HepG2 (cell line): ENCODE measurements around the gene ESPN. TPM values are rescaled to one million over a fixed set of nuclear protein-coding genes. Genes with fewer than 3 reads are reported as not detected.

Experiments used
- ATAC-seq: fragments of 200-7000 bp; cut with Tn5 transposase; 3 replicates; pipeline ENCODE4 v1.9.1; 2020; ENCODE audit warnings: mild to moderate bottlenecking, moderate library complexity
- BruUV-seq: library from RNA; stranded (reverse); fragments of 400-500 nt; replicated peaks from 2 replicates; lab custom pipeline; 2021; lab: Mats Ljungman, UMichigan
- CTCF ChIA-PET: fragments of 300-600 bp; formaldehyde crosslinking; extraction: SDS; loops from one replicate; lab custom pipeline; 2021; ENCODE audit warnings: low total read pairs, inconsistent platforms, low intra/inter-chr PET ratio; lab: Yijun Ruan, JAX
- POLR2A ChIA-PET: fragments of 350-600 bp; sonication (Branson Sonifier 250); formaldehyde crosslinking; loops from one replicate; lab custom pipeline; 2020; ENCODE audit warnings: antibody characterized with exemption, inconsistent platforms; lab: Yijun Ruan, JAX
- DNase-seq: peaks from one replicate; pipeline ENCODE4 v3.0.0-alpha.2; 2015; ENCODE audit warnings: low spot score
- FAIRE-seq: peaks from 3 replicates; lab custom pipeline; 2011; peaks lifted over from hg19 to GRCh38; lab: Jason Lieb, UNC
- H2AFZ ChIP-seq: one replicate; pipeline ENCODE4 v1.6.1; 2011; ENCODE audit warnings: low read length, inconsistent platforms
- H3K27ac ChIP-seq: fragments of 300-600 bp; 3 replicates; pipeline ENCODE4 v1.8.0; 2011; ENCODE audit warnings: mixed run types, mild to moderate bottlenecking, mixed read lengths, low read length, inconsistent platforms; ENCODE audit not compliant: insufficient read depth; ENCODE audit errors: extremely low read length
- H3K27me3 ChIP-seq, 2 experiments: fragments of 200-600 bp in 1 of 2; 2 replicates in 1 of 2; 3 replicates in 1 of 2; pipeline versions ENCODE4 v1.6.0 to v1.8.0; 2011; ENCODE audit warnings: low read length in 2 of 2, mild to moderate bottlenecking in 2 of 2, moderate library complexity in 2 of 2, inconsistent platforms in 1 of 2; ENCODE audit not compliant: insufficient read depth in 2 of 2, control insufficient read depth in 1 of 2
- H3K36me3 ChIP-seq, 2 experiments: fragments of 200-600 bp in 1 of 2; replicated peaks in 1 of 2; 2 replicates in 1 of 2; 3 replicates in 1 of 2; pipeline versions ENCODE4 v1.5.1 to v1.8.0; 2011; ENCODE audit warnings: low read length in 2 of 2, inconsistent platforms in 1 of 2; ENCODE audit not compliant: insufficient read depth in 2 of 2, control insufficient read depth in 1 of 2
- H3K4me1 ChIP-seq: 2 replicates; pipeline ENCODE4 v1.5.1; 2012; ENCODE audit warnings: low read length, inconsistent platforms; ENCODE audit not compliant: insufficient read depth
- H3K4me2 ChIP-seq: 2 replicates; pipeline ENCODE4 v1.6.0; 2011; ENCODE audit warnings: low read depth, low read length, inconsistent platforms
- H3K4me3 ChIP-seq, 3 experiments: fragments of 200-600 bp in 1 of 3; sonication (generic), shearing (Covaris generic) in 1 of 3; replicated peaks in 1 of 3; 2 replicates each; pipeline ENCODE4 v1.5.1; 2011 to 2016; ENCODE audit warnings: low read length in 3 of 3, inconsistent platforms in 2 of 3, low read depth in 2 of 3, mild to moderate bottlenecking in 2 of 3, control low read depth in 1 of 3, mixed read lengths in 1 of 3; ENCODE audit not compliant: insufficient read depth in 1 of 3
- H3K79me2 ChIP-seq: one replicate; pipeline ENCODE4 v1.6.1; 2011; ENCODE audit warnings: low read length, inconsistent platforms; ENCODE audit not compliant: insufficient read depth
- H3K9ac ChIP-seq: 2 replicates; pipeline ENCODE4 v1.6.0; 2011; ENCODE audit warnings: mild to moderate bottlenecking, low read depth, low read length, inconsistent platforms; ENCODE audit not compliant: insufficient read depth
- H3K9me3 ChIP-seq: 2 replicates; pipeline ENCODE4 v1.5.1; 2012; ENCODE audit warnings: mild to moderate bottlenecking, low read length
- H4K20me1 ChIP-seq: 2 replicates; pipeline ENCODE4 v1.6.0; 2011; ENCODE audit warnings: inconsistent platforms, mild to moderate bottlenecking, low read length, moderate library complexity; ENCODE audit not compliant: insufficient read depth
- POLR2AphosphoS5 ChIP-seq: IDR thresholded peaks from 2 replicates; pipeline ENCODE4 v1.6.1; 2012; ENCODE audit warnings: low read depth, low read length
- RARG ChIP-seq: sonication (generic); formaldehyde crosslinking; IDR thresholded peaks from 2 replicates; pipeline ENCODE4 v1.4.0; 2020; ENCODE audit warnings: low read depth, mild to moderate bottlenecking, missing genetic modification reagents
- SETDB1 ChIP-seq: sonication (generic); formaldehyde crosslinking; IDR thresholded peaks from 2 replicates; pipeline ENCODE4 v1.5.1; 2020; ENCODE audit warnings: missing genetic modification reagents, mild to moderate bottlenecking, borderline replicate concordance
- SMAD1 ChIP-seq: sonication (generic); formaldehyde crosslinking; IDR thresholded peaks from 2 replicates; pipeline ENCODE4 v1.4.0; 2020; ENCODE audit warnings: missing genetic modification reagents, low read depth, mild to moderate bottlenecking, borderline replicate concordance
- YEATS2 ChIP-seq: sonication (generic); formaldehyde crosslinking; IDR thresholded peaks from 2 replicates; pipeline ENCODE4 v1.4.0; 2020; ENCODE audit warnings: missing genetic modification reagents, borderline replicate concordance
- ZFP36L2 ChIP-seq: sonication (generic); formaldehyde crosslinking; IDR thresholded peaks from 2 replicates; pipeline ENCODE4 v1.4.0; 2020; ENCODE audit warnings: missing genetic modification reagents
- ZFP62 ChIP-seq: sonication (generic); formaldehyde crosslinking; IDR thresholded peaks from 2 replicates; pipeline ENCODE4 v1.4.0; 2020; ENCODE audit warnings: missing genetic modification reagents
- ZNF205 ChIP-seq: IDR thresholded peaks from 2 replicates; pipeline ENCODE4 v1.6.1; 2018; ENCODE audit warnings: missing biosample characterization, missing genetic modification reagents
- ZNF232 ChIP-seq: sonication (generic); formaldehyde crosslinking; IDR thresholded peaks from 2 replicates; pipeline ENCODE4 v1.4.0; 2020; ENCODE audit warnings: missing genetic modification reagents, borderline replicate concordance
- ZNF556 ChIP-seq: sonication (generic); formaldehyde crosslinking; IDR thresholded peaks from 2 replicates; pipeline ENCODE4 v1.4.0; 2020; ENCODE audit warnings: mild to moderate bottlenecking, missing genetic modification reagents, borderline replicate concordance
- WGBS: methylation state at CpG from one replicate; pipeline ENCODE4 v1.1.6; 2017; ENCODE audit warnings: low lambda C conversion rate; 5-methylcytosine and 5-hydroxymethylcytosine counted together
- in situ Hi-C: cut with HindIII; loops from 2 replicates; pipeline ENCODE4 v1.10.0; 2017; ENCODE audit warnings: low pct_unique_long_range_greater_than_20kb; ENCODE audit not compliant: extremely low pct_ligation_motif_present
- intact Hi-C: fragments of 100-400 bp; cut with micrococcal nuclease; formaldehyde crosslinking; loops from one replicate; pipeline ENCODE4 v1.10.0; 2022; ENCODE audit not compliant: unreplicated experiment
- polyA plus RNA-seq, 8 experiments: library from polyadenylated mRNA; depleted of rRNA in 3 of 8; stranded (reverse) in 7 of 8; unstranded in 1 of 8; fragments of >200 nt; fragmentation: Illumina TruSeq in 4 of 8; extraction: Trizol in 4 of 8; gene quantifications; 2 replicates each; pipeline versions ENCODE4 v1.2.1 to v1.2.3, GENCODE V29; 2011 to 2016; ENCODE audit warnings: low read depth in 4 of 8, missing spikeins in 1 of 8, mixed read lengths in 1 of 8; ENCODE audit not compliant: insufficient read depth in 1 of 8
- total RNA-seq, 5 experiments: library from RNA; depleted of rRNA; stranded (reverse); fragments of >200 nt; fragmentation: Illumina TruSeq; extraction: Trizol; gene quantifications; 2 replicates each; pipeline ENCODE4 v1.2.3, GENCODE V29; 2016; ENCODE audit warnings: low read depth in 1 of 5
- TF ChIP-seq, protein P1 (sequence below): sonication (generic); formaldehyde crosslinking; IDR thresholded peaks from 2 replicates; pipeline ENCODE4 v1.4.0; 2020; ENCODE audit warnings: missing genetic modification reagents
- TF ChIP-seq, protein P2 (sequence below): sonication (generic); formaldehyde crosslinking; IDR thresholded peaks from 2 replicates; pipeline ENCODE4 v1.4.0; 2020; ENCODE audit warnings: mild to moderate bottlenecking, missing genetic modification reagents
- TF ChIP-seq, protein P3 (sequence below): sonication (generic); formaldehyde crosslinking; IDR thresholded peaks from 2 replicates; pipeline ENCODE4 v1.5.1; 2020; ENCODE audit warnings: missing genetic modification reagents, mild to moderate bottlenecking, borderline replicate concordance
- TF ChIP-seq, protein P4 (sequence below): IDR thresholded peaks from 2 replicates; pipeline ENCODE4 v1.6.1; 2016; ENCODE audit warnings: missing biosample characterization, missing genetic modification reagents, low read depth

Gene ESPN
- total and polyA plus RNA-seq, 2 of the 13 experiments (the other 11 are each of a cell fraction or from before 2014, with no cell fraction given): 48.6 to 54.2 TPM

DNA sequence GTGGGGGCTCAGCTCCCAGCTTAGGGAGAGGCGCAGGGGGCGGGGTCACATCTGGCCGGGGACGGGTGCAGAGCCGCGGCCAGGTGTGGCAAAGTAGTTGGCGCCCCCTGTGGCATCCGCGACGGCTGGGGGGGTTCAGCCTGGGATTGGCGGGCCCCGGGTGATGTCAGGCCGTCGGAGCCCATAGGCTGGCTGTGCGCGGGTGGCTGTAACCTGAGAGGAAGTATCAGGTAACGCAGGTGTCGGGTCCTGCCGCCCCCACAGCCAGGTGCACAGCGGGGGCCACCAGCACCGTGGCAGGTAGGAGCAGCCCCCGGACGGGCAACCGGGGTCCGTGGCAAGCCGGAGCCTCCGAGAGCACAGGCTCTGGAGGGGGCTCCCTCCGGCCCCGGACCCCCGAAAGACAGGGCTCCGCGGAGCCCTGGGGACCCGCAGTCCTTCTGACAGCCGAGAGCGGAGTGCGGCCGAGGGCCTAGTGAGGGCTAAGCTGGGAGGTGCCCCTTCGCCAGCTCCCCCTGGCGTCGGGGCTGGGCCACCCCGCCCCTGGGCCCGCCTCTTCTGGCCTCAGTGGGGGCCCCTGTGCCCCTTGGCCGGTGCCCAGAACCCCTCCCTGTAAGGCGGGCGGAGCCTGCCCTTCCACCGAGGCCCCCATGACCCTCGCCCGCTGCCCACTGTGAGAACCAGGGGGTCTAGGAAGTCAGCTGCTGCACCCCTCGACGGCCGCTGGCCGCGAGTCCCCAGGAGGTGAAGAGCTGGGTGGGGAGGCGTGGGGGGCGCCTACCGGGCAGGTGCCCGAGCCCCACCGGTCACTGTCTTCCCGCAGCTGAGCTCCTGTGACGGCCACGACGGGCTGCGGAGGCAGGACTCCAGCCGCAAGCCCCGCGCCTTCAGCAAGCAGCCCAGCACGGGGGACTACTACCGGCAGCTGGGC is 23.5 kb downstream of the ESPN start:
- Histone ChIP-seq H3K4me1 (peaks cover 60% of the 10 kb centered on the region), H3K9me3 (no peaks in the 10 kb centered on the region), H3K27me3 (peaks cover 0 to 1% of the 10 kb centered on the region in 2 experiments; a peak in 2 of 5 replicates), H4K20me1 (0 out of 2 replicates have a peak, but pooled peaks cover 8% of the 10 kb centered on the region), H3K36me3 (peaks cover 3 to 5% of the 10 kb centered on the region in 2 experiments; a peak in 3 of 5 replicates), H3K4me2 (peak overlapping the region; percentile 99), H3K79me2 (peaks cover 27% of the 10 kb centered on the region), H3K9ac (peak overlapping the region; percentile 85), H3K27ac (peak overlapping the region; percentile 91), H3K4me3 (peak overlapping the region; percentile 63 to 78 (median 77)), H2AFZ (no peak overlapping the region)
- in situ Hi-C loops: no loop called here
- BruUV-seq: TSS peak; percentile 23
- intact Hi-C loops: loop anchor here (2.0 to 10.0 kb wide), 2 partner anchors 17 to 653 kb away; no protein-coding TSS in a partner anchor
- ChIA-PET POLR2A (interaction anchor here (1.0 to 2.5 kb wide), 7 partner anchors 10 to 337 kb away, joined by 3 to 8 read pairs (median 4); no protein-coding TSS in a partner anchor), CTCF (no interaction called here)
- DNase-seq (peak; percentile 81), FAIRE-seq (no peak), ATAC-seq (peak; percentile 39)
- WGBS: 2% methylated on average over 9 of the region's 68 CpGs
- TF ChIP-seq YEATS2 (CRISPR knock-in tag) (no peak), ZFP36L2 (CRISPR knock-in tag) (no peak), POLR2AphosphoS5 (peak; percentile 63), ZNF232 (CRISPR knock-in tag) (peak; percentile 19; the same call in 1 of the 2 replicates), RARG (CRISPR knock-in tag) (no peak), ZFP62 (CRISPR knock-in tag) (no peak), ZNF556 (CRISPR knock-in tag) (0 out of 2 replicates have a peak, but pooled peaks have one; percentile 76), ZNF205 (CRISPR knock-in tag) (peak; percentile 97), SETDB1 (CRISPR knock-in tag) (no peak), SMAD1 (0 out of 2 replicates have a peak, but pooled peaks have one; percentile 35)
- TF ChIP-seq, protein P1, sequence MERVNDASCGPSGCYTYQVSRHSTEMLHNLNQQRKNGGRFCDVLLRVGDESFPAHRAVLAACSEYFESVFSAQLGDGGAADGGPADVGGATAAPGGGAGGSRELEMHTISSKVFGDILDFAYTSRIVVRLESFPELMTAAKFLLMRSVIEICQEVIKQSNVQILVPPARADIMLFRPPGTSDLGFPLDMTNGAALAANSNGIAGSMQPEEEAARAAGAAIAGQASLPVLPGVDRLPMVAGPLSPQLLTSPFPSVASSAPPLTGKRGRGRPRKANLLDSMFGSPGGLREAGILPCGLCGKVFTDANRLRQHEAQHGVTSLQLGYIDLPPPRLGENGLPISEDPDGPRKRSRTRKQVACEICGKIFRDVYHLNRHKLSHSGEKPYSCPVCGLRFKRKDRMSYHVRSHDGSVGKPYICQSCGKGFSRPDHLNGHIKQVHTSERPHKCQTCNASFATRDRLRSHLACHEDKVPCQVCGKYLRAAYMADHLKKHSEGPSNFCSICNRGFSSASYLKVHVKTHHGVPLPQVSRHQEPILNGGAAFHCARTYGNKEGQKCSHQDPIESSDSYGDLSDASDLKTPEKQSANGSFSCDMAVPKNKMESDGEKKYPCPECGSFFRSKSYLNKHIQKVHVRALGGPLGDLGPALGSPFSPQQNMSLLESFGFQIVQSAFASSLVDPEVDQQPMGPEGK: peak; percentile 95
- TF ChIP-seq, protein P2, sequence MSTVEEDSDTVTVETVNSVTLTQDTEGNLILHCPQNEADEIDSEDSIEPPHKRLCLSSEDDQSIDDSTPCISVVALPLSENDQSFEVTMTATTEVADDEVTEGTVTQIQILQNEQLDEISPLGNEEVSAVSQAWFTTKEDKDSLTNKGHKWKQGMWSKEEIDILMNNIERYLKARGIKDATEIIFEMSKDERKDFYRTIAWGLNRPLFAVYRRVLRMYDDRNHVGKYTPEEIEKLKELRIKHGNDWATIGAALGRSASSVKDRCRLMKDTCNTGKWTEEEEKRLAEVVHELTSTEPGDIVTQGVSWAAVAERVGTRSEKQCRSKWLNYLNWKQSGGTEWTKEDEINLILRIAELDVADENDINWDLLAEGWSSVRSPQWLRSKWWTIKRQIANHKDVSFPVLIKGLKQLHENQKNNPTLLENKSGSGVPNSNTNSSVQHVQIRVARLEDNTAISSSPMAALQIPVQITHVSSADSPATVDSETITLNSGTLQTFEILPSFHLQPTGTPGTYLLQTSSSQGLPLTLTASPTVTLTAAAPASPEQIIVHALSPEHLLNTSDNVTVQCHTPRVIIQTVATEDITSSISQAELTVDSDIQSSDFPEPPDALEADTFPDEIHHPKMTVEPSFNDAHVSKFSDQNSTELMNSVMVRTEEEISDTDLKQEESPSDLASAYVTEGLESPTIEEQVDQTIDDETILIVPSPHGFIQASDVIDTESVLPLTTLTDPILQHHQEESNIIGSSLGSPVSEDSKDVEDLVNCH (CRISPR knock-in tag): no peak
- TF ChIP-seq, protein P3, sequence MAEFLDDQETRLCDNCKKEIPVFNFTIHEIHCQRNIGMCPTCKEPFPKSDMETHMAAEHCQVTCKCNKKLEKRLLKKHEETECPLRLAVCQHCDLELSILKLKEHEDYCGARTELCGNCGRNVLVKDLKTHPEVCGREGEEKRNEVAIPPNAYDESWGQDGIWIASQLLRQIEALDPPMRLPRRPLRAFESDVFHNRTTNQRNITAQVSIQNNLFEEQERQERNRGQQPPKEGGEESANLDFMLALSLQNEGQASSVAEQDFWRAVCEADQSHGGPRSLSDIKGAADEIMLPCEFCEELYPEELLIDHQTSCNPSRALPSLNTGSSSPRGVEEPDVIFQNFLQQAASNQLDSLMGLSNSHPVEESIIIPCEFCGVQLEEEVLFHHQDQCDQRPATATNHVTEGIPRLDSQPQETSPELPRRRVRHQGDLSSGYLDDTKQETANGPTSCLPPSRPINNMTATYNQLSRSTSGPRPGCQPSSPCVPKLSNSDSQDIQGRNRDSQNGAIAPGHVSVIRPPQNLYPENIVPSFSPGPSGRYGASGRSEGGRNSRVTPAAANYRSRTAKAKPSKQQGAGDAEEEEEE: no peak
- TF ChIP-seq, protein P4, sequence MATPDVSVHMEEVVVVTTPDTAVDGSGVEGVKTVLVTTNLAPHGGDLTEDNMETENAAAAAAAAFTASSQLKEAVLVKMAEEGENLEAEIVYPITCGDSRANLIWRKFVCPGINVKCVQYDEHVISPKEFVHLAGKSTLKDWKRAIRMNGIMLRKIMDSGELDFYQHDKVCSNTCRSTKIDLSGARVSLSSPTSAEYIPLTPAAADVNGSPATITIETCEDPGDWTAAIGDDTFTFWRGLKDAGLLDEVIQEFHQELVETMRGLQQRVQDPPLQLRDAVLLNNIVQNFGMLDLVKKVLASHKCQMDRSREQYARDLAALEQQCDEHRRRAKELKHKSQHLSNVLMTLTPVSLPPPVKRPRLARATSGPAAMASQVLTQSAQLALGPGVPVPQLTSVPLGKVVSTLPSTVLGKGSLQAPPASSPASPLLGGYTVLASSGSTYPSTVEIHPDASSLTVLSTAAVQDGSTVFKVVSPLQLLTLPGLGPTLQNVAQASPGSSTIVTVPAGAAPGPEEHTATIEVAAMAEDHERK (CRISPR knock-in tag): no peak
